AML-193 (cell line): ENCODE measurements around the gene INSC.
A peak's percentile ranks its signal among the peaks of the same experiment; 100 is the strongest.
"Not testable (repeated sequence)": the region's sequence is repeated elsewhere in the genome, so short reads cannot be mapped to it uniquely, and the experiment has no call there.

Experiments used
- DNase-seq, 2 experiments: peaks; one replicate each; lab custom pipeline; 2025; lab: John Stamatoyannopoulos, UW

The INSC gene, protein sequence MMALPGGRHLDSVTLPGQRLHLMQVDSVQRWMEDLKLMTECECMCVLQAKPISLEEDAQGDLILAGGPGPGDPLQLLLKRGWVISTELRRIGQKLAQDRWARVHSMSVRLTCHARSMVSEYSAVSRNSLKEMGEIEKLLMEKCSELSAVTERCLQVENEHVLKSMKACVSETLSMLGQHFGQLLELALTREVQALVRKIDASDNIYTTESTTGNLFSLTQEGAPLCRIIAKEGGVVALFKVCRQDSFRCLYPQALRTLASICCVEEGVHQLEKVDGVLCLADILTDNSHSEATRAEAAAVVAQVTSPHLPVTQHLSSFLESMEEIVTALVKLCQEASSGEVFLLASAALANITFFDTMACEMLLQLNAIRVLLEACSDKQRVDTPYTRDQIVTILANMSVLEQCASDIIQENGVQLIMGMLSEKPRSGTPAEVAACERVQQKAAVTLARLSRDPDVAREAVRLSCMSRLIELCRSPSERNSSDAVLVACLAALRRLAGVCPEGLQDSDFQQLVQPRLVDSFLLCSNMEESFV

GRCh38 chr11:15114501-15115475 lies at the start of gene INSC:
Gene INSC, plus strand, starts transcription at chr11:15114923. Its CDS starts 34,252 bp downstream, at chr11:15149175.
- no peak for DNase-seq

GRCh38 chr11:15069751-15070150 lies 45.0 kb upstream of the INSC start:
- not testable (repeated sequence) for DNase-seq

DNA sequence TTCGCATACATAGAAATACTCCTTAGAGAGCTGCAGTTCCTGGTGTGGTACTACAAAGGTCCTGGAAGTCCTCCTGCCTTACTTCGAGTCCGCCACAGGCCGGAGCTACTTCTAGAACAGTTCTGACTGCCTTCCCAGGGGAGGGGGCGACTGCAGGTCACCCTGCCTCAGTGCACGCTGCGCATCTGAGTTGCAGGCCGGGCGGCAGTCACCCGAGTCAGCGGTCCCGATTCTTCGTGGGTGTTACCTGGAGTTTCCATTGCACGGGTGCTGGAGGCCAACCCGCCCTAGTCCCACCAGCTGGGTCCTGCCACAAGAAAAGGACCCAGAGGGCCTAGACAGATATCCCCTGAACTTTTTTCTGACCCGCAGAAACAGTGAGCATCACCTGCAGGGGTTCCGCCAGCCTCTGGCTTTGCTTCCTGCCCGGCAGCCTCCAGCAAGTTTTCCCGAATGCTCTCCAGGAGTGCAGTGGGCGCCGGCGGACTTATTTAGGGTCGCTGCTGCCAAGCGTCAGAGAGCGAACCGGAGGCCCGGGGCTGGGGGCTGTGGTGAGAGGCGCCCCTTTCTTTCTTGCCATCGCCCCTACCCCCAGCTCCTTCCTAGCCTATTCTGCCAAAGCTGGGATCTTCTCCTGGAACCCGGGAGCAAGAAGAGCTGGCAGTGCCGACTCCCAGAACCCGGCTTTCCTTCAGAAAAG lies 43.0 kb upstream of the INSC start:
- DNase-seq, result no peak

DNA sequence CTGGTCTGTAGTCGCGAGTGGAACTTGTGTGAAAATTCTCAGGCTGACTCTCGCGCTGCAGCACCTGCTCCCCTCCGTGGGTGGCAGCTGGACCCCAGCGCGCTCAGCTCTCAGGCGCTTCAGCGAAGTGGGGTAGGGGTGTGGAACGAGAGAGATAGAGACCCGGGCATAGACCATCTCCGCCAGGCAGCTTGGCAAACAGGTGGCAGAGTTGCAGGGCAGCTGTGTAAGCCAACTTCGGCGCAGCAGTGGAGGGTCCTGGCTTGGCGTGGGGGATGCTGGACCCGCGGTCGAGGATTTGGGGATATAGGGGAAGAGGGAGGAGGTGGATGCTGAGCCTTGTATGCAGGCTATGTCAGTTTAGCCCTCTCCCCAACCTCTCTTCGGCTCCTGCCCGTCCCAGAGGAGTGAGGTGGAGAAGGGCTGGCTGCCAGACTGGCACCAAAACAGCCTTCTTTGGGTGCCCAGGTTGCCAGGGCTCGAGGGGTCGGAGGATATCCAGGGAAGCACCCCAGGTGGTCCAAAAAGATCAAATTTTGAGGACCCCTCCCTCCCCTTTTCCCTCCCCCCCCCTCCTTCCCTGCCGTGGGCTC lies 42.1 kb upstream of the INSC start:
- no peak for DNase-seq

DNA sequence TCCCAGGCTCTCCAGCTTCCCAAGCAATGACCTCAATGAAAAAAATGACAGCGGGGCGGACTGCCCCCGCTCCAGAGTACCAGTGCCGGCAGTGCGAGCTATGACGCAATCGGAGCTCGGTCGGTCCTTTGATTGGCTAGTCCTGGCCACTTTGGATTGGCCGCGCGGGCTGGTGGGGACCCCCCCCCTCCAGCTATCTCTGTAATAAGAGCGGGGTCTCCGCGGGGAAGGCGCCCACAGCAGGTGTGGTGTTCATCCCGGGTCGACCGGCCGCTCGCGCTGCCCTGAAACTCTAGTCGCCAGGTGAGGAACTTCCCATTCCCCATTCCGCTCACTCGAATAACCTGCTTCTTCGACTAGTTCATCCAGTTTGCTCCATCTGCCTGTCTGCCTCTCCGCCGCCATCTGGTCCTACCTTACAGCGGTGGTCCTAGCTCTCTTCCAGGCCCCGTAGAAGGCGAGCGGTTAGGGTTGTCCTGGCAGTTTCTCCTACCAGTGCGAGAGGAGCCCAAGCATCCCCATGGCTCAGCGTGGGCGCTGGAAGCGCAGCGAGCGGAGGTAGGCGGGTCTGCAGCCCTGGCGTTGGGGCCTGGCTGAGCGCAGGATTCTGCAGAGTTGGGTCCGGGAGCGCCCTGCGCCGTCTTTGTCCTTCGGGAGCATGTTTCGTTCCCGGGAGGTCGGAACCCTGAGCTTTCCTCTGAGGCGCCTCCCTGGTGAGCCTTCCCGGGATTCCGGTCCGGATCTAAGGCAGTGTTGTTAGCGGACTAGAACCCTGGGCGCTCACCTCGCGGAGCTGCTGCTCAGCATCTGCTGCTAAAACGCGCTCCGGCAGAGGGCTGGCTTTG lies 41.1 kb upstream of the INSC start, which contains the start of gene CALCB:
Gene CALCB (plus strand): TSS at position 233 of the 845 bp plus-strand sequence. CDS start 1,126 bp downstream, outside the sequence.
- no peak for DNase-seq

GRCh38 chr11:15074206-15075161 lies 40.2 kb upstream of the INSC start:
- DNase-seq, result peak; percentile 9 to 19

DNA sequence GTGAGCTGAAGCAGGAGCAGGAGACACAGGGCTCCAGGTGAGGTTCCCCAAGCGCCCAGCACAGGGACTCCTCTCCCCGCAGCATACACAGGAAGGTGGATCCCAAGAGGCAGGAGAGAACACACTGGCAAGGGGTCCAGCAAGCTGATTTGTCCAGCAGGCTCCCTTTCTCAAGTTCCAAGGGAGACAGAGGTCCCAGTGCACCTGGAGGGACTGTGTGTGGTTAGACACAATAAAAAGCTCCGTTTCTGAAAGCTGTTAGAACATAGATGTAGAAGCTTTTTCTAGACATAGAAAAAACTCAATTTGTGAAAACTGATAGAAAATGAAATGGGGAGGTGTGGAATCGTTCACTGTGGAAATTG lies 39.6 kb upstream of the INSC start:
- DNase-seq, result no peak

DNA sequence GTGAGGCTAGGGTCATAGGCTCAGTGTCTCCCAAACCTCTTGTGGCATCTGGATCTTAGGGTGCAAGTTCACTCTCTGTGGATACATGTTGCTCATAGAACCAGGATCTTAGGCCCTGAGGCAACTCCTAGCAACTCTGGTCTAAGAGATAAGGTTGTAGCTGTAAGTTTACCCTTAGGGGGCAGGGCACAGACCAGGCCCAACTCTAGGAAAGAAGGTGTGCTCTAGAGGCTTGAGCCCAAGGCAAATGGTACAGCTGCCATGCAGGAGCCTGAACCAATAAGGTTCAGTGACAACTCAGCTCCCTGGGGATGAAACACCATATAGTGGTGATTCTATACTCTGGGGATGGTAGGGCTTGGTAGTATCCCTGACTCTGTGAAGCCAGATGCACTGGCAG lies 23.5 kb upstream of the INSC start:
- no peak for DNase-seq

- no peak for DNase-seq
These were observed 23.1 kb upstream of the INSC start for GRCh38 chr11:15091625-15092024.

DNA sequence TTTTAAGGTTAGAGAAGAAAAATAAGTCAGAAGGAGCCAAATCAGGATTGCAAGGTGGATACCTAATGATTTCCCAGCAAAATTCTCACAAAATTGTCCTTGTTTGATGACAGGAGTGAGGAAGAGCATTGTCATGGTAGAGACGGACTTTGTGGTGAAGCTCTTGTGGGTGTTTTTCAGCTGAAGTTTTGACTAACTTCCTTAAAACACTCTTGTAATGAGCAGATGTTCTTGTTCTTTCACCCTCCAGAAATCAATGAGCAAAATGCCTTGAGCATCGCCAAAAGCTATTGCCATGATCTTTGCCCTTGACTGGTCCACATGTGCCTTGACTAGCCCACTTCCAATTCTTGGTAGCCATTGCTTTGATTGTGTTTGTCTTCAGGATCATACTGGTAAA lies 21.3 kb upstream of the INSC start:
- DNase-seq, result no peak

GRCh38 chr11:15095736-15096228 lies 18.9 kb upstream of the INSC start:
- no peak for DNase-seq

DNA sequence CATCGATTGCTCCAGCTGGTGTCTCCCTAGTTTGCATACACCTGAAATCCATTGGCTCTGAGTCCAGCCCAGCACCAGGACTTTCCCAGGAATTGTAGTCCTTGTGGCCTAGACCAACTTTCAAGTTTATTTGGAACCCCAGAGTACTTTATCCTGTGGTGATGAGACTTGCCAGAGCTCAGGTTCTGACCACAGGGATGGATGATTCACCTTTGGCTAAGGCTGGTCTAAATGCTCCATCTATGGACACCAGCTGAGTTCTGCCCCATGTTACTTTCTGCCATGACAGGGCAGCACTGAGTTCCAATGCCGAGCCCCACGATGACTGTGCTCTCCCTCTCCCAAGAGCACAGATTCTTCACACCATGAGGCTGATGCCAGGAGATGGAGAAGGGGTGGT lies 17.3 kb upstream of the INSC start:
- DNase-seq, result no peak

DNA sequence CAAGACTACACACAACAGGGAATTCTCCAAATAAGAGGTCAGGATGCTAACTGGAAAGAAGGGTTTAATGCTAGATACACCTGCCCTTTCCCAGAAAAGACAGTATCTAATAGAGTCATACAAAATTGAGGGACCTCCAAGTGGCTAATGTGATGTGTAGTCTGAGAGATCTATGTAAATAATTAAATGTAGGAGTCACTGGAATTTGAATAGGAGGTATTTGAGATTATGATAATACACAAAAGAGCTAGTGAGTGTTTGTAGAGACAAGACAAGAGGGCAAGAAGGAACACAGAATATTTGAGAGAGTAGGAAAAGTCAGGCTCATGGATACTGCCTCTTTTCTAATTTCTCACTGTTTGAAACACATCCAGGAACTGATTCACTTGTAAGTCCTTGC lies 15.5 kb upstream of the INSC start:
- no peak for DNase-seq

GRCh38 chr11:15101072-15101709 lies 13.5 kb upstream of the INSC start:
- peak; percentile 19 to 29 for DNase-seq

DNA sequence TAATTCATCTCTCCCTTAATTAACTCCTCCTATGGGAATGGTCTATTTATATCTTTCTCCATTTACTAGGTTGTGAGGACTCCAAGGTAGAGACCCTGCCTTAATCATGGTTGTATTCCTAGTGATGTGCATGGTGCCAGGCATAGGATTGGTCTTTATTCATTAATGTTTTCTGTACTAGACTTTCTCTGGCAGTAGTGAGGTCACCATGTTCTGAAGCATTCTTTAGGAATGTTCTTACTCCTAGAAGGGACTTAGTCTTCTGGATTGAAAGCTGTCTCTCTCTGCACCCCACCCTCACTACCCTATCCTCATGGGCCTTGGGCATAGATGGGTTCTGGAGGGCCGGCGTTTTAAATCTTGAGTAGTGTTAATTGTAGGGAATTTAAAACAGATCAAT lies 10.6 kb upstream of the INSC start:
- DNase-seq, result no peak

DNA sequence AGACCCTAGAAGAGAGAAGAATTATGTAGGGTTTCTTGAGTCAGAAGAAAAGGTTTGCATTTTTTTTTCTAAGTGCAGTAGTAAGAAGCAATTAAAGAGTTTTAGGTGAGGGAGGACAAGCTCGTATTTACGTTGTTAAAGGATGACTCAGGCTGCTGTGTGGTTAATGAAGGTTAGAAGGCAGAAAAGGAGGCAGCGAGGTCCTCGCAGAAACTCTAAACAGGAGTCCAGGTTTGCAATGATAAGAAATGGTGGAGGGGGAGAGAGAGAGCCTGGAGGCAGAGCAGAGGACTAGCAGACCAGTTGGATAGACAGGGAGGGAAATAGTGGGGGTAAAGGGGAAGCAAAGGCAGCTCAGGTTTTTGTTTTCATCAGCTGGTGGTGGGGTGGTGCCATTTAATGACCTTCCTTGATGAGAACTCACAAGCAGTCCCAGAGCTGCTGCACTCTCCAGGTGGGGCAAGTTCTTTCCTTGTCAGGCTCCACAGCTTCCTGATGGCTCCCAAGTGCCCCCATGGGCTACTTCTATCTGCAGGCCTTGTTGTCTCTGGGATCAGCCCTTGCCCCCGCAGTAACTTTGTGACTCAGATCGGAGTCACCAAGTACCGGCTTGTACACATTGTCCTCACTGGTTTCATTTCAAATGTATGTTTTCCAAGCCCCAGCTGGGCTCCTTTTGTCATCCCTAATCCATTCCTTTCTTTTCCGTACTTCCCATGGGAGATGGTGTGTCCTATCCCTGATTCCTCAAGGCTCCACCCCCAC lies 8.3 kb upstream of the INSC start:
- no peak for DNase-seq

GRCh38 chr11:15107730-15108515 lies 6.8 kb upstream of the INSC start:
- no peak for DNase-seq
